C1 segment of cervical spinal cord (tissue), 14 donors: Measurements from ENCODE around the gene ANK2.

ENCODE experiments used
- DNase-seq, 14 donors: peaks; one replicate each; lab custom pipeline; 2025; lab: John Stamatoyannopoulos, UW

ANK2 gene

DNA sequence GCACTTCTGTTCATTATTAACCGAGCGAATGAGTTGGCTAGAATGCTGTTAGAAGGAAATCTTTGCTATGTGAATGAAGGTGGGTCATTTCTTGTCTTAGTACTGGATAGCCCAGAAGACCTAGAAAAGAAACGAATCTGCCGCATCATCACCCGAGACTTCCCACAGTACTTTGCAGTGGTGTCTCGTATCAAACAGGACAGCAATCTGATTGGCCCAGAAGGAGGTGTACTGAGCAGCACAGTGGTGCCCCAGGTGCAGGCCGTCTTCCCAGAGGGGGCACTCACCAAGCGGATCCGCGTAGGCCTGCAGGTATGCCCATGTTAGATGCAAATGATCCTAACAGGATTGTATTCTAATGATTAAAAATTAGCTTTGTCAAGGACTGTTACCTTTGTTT, 286.3 kb downstream of the ANK2 start:
- no peak for DNase-seq

DNA sequence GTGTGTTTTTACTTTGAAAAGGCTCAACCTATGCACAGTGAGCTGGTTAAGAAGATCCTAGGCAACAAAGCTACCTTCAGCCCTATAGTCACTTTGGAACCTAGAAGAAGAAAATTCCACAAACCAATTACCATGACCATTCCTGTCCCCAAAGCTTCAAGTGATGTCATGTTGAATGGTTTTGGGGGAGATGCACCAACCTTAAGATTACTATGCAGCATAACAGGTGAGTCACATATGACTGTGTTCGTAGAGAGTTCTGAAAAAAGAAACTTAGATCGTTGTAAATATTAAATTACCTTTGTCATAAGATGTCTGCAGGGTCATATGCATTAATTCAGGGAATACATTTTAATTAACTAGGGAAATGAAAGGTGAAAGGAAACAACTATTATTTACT, 287.1 kb downstream of the ANK2 start:
- no peak for DNase-seq

DNA sequence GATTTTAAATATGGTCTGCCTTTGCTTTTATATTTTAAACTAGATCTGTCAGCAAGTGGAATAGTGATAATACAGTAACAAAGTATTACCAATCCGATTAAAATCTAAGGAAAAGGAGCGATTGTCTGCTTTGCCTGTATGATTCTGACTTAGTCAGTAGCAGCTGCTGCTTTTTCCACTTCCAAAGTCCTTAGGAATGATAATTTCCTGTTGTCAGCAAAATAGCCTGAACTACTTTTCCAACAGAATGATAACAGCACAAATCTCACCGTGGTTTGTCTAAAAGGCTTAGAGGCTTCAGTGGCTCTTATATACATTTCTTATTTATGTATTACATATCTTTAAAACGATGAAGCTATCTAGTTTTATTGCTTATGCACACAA, 290.0 kb downstream of the ANK2 start:
- DNase-seq: no peak

DNA sequence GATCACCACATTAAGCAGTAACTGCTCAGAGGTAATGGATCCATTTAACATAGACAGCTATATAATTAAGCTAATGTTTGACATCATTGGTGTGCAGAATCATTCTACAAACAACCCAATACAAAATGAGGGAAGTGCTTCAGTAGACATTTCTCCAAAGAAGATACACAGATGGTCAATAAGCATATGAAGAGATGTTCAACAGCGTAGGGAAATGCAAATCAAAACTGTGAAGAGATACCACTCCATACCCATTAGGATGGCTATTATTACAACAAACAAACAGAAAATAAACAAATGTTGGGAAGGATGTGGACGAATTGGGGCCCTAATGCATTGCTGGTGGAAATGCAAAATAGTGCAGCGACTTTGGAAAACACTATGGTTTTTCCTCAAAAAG, 294.6 kb downstream of the ANK2 start:
- DNase-seq: no peak

DNA sequence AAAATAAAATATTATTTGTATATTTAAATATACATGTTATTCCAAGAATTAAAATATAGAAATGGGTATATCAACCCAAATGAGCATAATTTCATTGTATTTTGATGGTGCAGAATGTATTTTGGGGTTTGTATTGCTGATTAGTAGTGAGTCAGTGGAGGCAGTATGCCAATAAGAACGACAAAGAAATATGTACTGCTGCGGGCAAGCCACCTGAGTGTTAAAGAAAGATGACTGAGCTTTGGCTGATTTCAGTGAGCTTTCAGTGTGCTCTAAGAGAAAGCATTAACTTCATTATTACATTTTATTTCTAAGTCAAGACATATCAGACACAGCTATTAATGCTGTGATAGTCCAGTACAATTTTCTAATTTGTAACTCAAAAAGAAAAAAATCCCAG, 297.8 kb downstream of the ANK2 start:
- no peak for DNase-seq

DNA sequence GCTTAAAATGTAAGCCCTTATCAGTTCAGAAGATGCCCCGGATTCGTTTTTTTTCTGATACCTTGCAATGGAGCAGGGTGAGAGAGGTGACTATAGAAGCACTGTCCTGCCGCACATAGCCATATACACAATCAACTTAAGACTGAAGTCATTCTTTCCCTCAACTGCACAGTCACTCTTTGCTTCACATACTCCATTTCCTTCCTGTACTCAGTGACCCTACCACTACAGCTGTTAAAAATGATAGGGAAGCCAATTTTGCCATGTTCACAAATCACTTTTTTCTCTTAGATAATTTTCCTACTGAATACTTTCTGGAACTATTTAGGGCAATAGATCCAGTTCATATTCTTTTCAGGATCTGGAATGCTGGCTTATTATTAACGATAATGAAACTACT, 300.0 kb downstream of the ANK2 start:
- no peak for DNase-seq

DNA sequence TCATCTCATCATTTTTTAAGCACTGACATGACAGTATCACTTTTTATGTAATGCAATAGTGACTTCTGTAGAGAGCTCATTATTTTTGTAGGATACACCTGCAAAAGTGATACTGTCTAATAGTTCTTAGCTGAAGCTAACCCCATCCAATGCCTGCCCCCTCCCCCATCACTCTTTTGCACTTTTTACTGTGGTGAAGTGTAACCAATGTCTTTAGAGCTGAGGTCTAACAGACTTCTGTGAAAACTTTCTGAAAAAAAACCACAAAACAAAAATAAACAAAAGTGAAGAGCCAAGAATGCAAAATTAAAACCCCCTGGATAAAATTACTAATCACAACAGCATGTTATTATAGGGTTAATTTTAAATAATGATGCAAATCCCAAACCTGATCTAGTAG, 301.1 kb downstream of the ANK2 start:
- DNase-seq: no peak

DNA sequence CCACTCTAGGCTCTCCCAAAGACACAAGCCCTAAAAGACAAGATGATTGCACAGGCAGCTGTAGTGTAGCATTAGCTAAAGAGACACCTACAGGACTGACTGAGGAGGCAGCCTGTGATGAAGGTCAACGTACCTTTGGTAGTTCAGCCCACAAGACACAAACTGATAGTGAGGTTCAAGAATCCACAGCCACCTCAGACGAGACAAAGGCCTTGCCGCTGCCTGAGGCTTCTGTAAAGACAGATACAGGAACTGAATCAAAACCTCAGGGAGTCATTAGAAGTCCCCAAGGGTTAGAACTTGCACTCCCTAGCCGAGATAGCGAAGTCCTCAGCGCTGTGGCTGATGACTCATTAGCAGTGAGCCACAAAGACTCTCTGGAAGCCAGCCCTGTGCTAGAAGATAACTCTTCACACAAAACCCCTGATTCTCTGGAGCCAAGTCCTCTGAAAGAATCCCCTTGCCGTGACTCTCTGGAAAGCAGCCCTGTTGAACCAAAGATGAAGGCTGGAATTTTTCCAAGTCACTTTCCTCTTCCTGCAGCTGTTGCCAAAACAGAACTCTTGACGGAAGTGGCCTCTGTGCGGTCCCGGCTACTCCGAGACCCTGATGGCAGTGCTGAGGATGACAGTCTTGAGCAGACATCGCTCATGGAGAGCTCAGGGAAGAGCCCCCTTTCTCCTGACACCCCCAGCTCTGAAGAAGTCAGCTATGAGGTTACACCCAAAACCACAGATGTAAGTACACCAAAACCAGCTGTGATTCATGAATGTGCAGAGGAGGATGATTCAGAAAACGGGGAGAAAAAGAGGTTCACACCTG, 306.3 kb downstream of the ANK2 start:
- peak in 1 of 14 donors; percentile 19 for DNase-seq

DNA sequence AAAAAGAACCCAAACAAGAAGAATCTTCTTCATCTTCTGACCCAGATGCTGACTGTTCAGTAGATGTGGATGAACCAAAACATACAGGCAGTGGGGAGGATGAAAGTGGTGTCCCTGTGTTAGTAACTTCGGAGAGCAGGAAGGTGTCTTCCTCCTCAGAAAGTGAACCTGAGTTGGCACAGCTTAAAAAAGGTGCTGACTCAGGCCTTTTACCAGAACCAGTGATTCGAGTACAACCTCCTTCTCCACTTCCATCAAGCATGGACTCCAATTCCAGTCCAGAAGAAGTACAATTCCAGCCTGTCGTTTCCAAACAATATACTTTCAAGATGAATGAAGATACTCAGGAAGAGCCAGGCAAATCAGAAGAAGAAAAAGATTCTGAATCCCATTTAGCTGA, 307.0 kb downstream of the ANK2 start:
- DNase-seq: no peak

DNA sequence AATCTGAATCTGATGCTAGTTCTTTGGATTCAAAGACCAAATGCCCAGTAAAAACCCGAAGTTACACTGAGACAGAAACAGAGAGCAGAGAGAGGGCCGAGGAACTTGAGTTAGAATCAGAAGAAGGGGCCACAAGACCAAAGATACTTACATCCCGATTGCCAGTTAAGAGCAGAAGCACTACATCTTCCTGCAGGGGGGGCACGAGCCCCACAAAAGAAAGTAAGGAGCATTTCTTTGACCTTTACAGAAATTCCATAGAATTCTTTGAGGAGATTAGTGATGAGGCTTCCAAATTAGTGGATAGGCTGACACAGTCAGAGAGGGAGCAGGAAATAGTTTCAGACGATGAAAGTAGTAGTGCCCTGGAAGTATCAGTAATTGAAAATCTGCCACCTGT, 309.3 kb downstream of the ANK2 start:
- no peak for DNase-seq

DNA sequence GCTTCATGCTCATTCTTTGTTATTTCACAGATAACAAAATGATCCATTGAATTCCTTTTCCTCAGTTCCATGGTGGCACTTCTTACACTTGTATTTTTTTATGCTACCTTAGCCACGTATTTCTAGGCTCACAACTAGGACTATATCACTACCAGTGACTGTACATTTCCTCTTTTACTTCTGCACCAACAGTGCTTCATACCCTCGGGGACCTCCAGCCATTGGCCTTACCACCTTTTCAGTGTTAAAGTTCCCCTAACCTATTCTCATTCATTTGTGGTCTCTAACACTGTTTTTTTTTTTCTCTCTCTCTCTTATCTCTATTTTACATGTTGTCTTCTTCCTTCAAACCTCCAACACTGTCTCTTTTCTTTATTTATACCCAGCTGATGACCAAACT, 315.9 kb downstream of the ANK2 start:
- DNase-seq: no peak

DNA sequence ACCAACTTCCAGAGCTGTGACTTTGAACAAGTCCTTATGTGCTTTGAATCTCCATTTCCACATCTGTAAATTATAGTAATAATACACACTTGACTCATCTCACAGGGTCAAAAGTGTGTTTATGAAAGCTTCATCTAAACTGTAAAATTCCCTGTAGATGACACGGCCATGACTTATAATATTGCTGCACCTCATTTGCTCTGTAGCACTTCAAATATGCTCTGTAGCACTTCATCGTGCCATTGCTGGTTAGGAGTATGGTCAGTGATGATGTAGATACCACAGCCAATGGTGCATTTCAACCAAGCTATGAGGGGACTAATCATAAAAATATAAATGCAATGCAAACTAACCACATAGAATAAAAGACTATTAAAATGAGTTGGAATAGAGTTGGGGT, 318.6 kb downstream of the ANK2 start:
- DNase-seq: no peak

DNA sequence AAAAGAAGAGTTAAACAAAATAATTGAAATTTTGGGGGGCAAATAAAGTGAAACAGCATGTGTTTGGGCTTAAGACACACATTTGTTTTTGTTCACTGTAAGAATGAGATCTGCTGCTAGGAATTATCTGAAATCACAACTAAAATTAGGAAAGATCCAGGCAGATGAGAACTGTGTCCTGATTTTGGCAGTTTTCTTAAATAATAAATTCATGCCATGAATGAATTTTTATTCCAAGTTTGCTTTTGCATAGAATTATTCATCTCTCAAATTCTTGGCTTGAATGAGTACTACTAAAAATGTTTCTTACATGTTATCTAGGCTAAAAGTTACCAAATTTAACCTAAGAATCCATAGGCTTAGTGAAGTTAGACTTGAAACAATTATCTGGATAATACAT, 321.7 kb downstream of the ANK2 start:
- no peak for DNase-seq

DNA sequence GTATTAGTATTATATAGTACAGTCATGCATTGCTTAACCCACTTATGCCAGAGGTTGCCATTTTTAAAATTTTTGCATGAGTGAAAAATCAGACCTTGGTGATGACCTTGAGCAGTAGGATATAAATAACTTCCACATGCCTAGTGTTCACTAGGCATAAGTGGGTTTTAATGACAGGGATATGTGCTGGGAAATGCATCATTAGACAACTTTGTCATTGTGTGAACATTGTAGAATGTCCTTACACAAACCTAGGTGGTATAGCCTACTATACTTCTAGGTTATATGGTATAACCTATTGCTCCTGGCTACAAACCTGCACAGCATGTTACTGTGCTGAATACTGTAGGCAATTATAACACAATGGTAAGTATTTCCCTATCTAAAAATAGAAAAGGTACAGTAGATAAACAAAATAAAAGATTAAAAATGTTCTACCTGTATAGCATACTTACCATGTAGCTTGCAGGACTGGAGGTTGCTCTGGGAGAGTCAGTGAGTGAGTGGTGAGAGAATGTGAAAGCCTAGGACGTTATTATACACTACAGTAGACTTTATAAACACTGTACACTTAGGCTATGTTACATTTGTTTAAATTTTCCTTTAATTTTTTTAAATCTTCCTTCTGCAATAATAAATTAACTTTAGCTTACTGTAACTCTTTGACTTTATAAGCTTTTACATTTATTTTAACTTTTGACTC, 326.7 kb downstream of the ANK2 start:
- no peak for DNase-seq

DNA sequence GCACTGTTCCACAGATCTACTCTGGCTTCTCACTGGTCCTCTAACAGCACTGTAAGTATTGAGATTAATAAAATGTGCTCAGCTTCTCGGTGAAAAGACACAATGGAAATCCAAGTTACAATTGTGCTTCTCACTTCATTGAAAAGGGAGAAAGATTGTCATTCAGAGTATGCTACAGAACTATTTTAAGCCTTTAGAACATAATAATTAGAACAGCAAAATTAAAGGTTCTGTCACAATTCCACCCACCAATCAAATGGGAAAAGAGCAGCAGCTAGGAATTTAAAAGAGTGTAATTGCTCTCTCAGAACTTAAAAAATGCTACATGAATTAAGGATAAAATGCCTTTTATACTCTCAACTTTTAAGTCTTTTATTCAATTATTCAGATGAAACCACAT, 329.4 kb downstream of the ANK2 start:
- no peak for DNase-seq

DNA sequence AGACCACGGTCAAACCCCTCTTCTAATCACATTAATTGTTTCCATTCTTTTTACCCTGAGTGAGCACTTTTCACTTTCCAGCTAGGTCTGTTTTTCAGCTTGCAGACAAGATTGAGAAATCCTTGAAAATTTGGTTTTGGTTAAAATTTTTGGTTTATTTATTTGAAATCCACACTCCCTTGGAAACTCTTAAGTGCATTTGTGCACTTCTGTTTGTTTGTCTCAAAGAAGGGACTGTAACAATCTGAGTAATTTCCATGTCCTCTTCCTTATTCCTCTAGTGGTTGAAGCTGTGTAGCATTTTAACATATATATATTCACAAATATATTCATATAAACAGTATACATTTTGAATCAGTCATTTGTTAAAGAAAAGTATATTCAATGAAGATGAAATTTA, 333.3 kb downstream of the ANK2 start:
- no peak for DNase-seq

DNA sequence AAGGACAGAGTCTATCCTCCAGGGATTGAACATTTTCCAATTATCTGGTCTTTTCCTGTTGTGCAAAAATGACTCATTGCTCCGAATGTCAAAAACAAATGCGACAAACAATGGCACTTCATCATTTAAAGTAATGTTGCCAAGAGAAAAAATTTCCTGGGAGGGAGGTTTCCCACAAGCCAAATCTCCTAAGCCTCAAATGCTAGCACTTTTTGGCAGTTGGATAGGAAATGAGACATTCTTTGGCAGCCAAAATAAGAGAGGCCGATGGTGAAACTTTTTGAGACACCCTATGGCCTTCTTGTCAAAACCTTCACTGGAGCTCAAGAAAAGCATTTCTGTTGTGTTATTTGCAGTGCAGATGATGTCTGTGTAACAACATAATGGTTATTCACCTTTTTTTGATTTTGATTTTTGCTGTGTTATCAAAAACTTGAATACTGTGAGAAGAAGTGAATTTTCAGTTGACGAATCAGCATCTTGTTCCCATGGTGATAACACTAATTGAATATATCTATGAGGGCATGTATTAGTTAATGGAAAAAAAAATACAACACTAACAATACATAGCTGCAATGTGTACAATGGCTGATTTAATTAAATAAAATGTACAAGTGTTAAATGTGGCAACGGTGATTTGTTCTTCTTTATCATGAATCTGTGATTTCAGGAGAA, 333.8 kb downstream of the ANK2 start:
- DNase-seq: peak in 2 of 14 donors; percentile 2 to 24

DNA sequence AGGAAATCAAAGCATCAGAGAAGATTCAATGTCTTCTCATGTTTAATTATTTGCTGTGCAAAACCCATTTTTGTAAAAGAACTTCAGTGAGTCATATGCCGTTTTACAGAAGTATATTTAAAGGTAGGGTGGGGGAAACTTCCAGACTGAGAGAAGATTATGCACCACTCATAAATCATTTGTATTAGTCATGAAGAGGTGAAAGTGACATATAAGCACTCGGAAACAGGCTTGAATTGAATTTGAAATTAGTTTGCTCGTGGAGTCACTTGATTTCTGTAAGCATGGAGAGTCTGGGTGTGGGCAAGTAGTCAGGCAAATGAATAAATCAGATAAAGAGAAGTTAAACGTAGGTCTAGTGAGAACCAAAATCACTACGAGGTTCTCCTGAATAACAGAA, 335.1 kb downstream of the ANK2 start:
- no peak for DNase-seq

DNA sequence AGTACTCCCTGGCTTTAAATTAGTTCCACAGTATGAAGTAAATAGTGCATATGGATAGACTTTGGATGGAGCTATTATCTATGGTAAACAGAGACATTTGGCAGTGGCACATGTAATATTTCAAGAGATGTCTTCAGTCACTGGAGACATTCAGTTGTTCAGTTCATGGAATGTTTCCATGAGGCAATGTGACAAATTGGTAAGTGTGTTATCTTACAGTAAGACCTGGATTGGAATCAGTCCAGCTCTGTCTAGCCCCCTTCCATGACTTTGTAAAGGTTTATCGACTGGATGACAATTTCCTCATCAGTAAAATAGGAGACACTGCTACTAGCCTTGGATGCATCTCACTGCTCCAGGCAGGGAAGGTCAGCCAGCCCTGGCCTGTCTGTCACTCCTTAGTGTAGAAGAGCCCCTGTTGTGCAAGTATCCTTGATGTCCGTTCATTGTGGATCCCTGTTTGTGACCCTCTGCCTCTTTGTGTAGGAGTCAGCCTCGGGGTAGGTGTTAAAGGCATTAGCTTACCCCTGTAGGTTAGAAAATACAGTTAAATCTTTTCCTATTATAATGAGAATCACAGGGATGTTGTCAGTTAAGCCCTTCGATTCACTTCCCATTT, 335.9 kb downstream of the ANK2 start:
- DNase-seq: peak in 1 of 14 donors; percentile 6

DNA sequence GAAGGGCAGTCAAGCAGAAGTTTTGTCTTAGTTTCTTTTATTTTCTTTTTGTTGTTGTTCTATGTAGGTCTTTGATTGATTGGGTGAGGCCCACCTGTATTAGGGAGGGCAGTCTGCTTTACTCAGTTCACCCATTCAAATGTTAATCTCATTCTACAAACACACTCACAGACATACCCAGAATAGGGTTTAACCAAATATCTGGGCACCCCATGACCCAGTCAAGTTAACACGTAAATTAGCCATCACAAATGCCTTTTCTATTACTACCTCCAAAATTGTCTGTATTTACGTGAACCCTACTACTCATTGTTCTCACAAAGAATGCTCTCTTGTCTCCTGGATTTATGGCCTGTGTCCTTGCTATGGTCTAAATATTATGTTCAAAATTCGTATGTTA, 339.7 kb downstream of the ANK2 start:
- no peak for DNase-seq

DNA sequence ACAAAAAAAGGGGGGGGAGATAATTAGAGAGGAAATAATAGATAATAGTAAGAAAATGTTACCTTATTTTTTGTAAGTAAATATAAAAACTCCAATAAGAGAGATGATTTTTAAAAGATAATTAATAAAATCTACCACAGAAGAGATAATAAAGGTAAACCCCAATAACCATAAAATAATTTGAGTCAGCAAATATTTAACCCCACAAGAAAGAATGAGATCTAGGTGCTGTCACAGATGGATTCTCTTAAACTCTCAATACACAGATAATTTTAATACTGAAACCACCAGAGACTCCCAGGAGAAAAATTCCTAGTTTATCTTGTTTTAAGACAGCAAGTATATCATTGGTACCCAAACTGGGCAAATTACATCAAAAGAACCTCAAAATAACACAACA, 341.4 kb downstream of the ANK2 start:
- DNase-seq: no peak

DNA sequence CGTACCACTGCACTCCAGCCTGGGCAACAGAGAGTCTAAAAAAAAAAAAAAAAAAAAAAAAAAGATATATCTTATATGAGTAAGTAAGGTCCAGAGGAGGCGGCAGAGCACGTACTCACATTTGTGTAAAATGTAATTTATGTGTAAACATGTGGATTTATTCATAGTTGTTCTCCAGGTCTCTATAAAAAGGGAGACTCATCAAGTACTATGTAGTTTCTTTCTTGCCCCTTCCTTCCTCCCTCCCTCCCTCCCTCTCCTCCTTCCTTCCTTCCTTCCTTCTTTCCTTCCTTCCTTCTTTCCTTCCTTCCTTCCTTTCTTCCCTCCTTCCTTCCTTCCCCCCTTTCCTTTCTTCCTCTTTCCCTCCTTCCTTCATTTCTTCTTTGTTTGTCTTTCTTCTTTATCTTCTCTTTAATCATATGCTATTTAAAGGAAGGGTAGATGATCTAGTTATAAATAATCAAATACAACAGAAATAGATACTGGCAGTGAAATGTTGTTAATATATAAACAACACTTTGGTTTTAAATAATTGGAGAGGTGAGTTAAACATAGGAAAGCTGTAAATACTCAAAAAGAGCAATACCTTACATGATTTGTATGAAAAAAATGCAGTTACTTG, 344.8 kb downstream of the ANK2 start:
- no peak for DNase-seq
